GM12878 (cell line): ENCODE data around the gene ANKRD1. TPM values are rescaled to one million over a fixed set of nuclear protein-coding genes. Genes with fewer than 3 reads are reported as not detected.

Experiments used
- ATAC-seq: fragments of 200-7000 bp; cut with Tn5 transposase; 3 replicates; pipeline ENCODE4 v1.9.1; 2020; ENCODE audit warnings: mild to moderate bottlenecking, moderate library complexity
- BruUV-seq: library from RNA; stranded (reverse); fragments of 400-500 nt; replicated peaks from 2 replicates; lab custom pipeline; 2021; lab: Mats Ljungman, UMichigan
- CTCF ChIA-PET: fragments of 300-600 bp; sonication (Branson Sonifier 250); formaldehyde crosslinking; extraction: SDS; loops from one replicate; lab custom pipeline; 2021; ENCODE audit warnings: inconsistent platforms; lab: Yijun Ruan, JAX
- POLR2A ChIA-PET: fragments of 350-600 bp; formaldehyde crosslinking; extraction: SDS; loops from one replicate; lab custom pipeline; 2021; ENCODE audit warnings: inconsistent platforms; lab: Charles Lee
- RAD21 ChIA-PET: fragments of 300-600 bp; sonication (Branson Sonifier 250); formaldehyde crosslinking; loops from one replicate; lab custom pipeline; 2023; ENCODE audit warnings: antibody characterized with exemption; ENCODE audit not compliant: unreplicated experiment; lab: Charles Lee
- SMC1A ChIA-PET: fragments of 300-600 bp; sonication (Branson Sonifier 250); formaldehyde crosslinking; loops from one replicate; lab custom pipeline; 2023; ENCODE audit not compliant: unreplicated experiment, uncharacterized antibody; lab: Charles Lee
- DNase-seq: peaks from one replicate; pipeline ENCODE4 v3.0.0-alpha.2; 2011; ENCODE audit warnings: low read depth, low spot score
- FAIRE-seq: peaks from 3 replicates; lab custom pipeline; 2011; peaks lifted over from hg19 to GRCh38; lab: Jason Lieb, UNC
- H2AFZ ChIP-seq: 2 replicates; pipeline ENCODE4 v1.6.0; 2011; ENCODE audit warnings: low read depth, low read length, control low read depth; ENCODE audit not compliant: control insufficient read depth
- H3K27ac ChIP-seq: 2 replicates; pipeline ENCODE4 v1.5.1; 2011; ENCODE audit warnings: control low read depth; ENCODE audit not compliant: control insufficient read depth, insufficient read depth
- H3K27me3 ChIP-seq, 2 experiments: replicated peaks in 1 of 2; 2 replicates each; pipeline versions ENCODE4 v1.6.0 to v1.6.1; 2011; ENCODE audit warnings: low read length in 1 of 2; ENCODE audit not compliant: control insufficient read depth in 2 of 2, insufficient read depth in 2 of 2
- H3K36me3 ChIP-seq, 2 experiments: 2 replicates each; pipeline ENCODE4 v1.5.1; 2011; ENCODE audit warnings: low read length in 1 of 2; ENCODE audit not compliant: control insufficient read depth in 2 of 2, insufficient read depth in 2 of 2
- H3K4me1 ChIP-seq: 2 replicates; pipeline ENCODE4 v1.6.1; 2011; ENCODE audit warnings: mild to moderate bottlenecking, low read length, moderate library complexity, mixed read lengths; ENCODE audit not compliant: control insufficient read depth, insufficient read depth
- H3K4me2 ChIP-seq: 2 replicates; pipeline ENCODE4 v1.6.0; 2011; ENCODE audit warnings: control low read depth; ENCODE audit not compliant: control insufficient read depth, insufficient read depth
- H3K4me3 ChIP-seq: fragments of 200-600 bp; sonication (generic); 2 replicates; pipeline ENCODE4 v1.5.1; 2016
- H3K79me2 ChIP-seq: 2 replicates; pipeline ENCODE4 v1.6.0; 2011; ENCODE audit warnings: low read length; ENCODE audit not compliant: control insufficient read depth, insufficient read depth
- H3K9ac ChIP-seq: 2 replicates; pipeline ENCODE4 v1.8.0; 2011; ENCODE audit warnings: low read length, control low read depth, mixed read lengths; ENCODE audit not compliant: control insufficient read depth, insufficient read depth
- H3K9me3 ChIP-seq: replicated peaks from 3 replicates; pipeline ENCODE4 v1.5.1; 2011; ENCODE audit warnings: mild to moderate bottlenecking, low read length; ENCODE audit not compliant: control insufficient read depth, insufficient read depth
- H4K20me1 ChIP-seq: 2 replicates; pipeline ENCODE4 v1.6.0; 2011; ENCODE audit not compliant: control insufficient read depth, insufficient read depth
- ASH2L ChIP-seq: fragments of 300-600, 200-600 bp; sonication (generic); IDR thresholded peaks from 2 replicates; pipeline ENCODE4 v1.6.1; 2017; ENCODE audit warnings: low read depth, mild to moderate bottlenecking, borderline replicate concordance
- MLLT1 ChIP-seq: fragments of 450-650 bp; IDR thresholded peaks from 2 replicates; pipeline ENCODE4 v1.6.1; 2016; ENCODE audit warnings: mild to moderate bottlenecking
- POLR2A ChIP-seq: IDR thresholded peaks from 2 replicates; pipeline ENCODE4 v1.6.1; 2011; ENCODE audit warnings: low read depth, mild to moderate bottlenecking, low read length
- POU2F2 ChIP-seq: IDR thresholded peaks from 3 replicates; pipeline ENCODE4 v1.6.1; 2011; ENCODE audit warnings: low read depth, mild to moderate bottlenecking, low read length, borderline replicate concordance
- SPI1 ChIP-seq: IDR thresholded peaks from 2 replicates; pipeline ENCODE4 v1.6.1; 2011; ENCODE audit warnings: low read depth, mild to moderate bottlenecking, low read length, moderate library complexity, borderline replicate concordance; ENCODE audit not compliant: insufficient read depth
- ZBED1 ChIP-seq: IDR thresholded peaks from 2 replicates; pipeline ENCODE4 v1.6.1; 2016; ENCODE audit warnings: borderline replicate concordance
- ZBTB11 ChIP-seq: fragments of 450-650 bp; formaldehyde crosslinking; IDR thresholded peaks from 2 replicates; pipeline ENCODE4 v1.5.0; 2022; ENCODE audit warnings: mild to moderate bottlenecking, missing genetic modification characterization
- WGBS: methylation state at CpG from one replicate; pipeline ENCODE4 v1.1.6; 2016; ENCODE audit warnings: low lambda C conversion rate; ENCODE audit not compliant: insufficient replicate concordance, insufficient coverage; ENCODE audit errors: missing lambda C conversion rate; 5-methylcytosine and 5-hydroxymethylcytosine counted together
- in situ Hi-C: fragments of 300-500 bp; cut with MboI; formaldehyde crosslinking; loops from 9 replicates; pipeline ENCODE4 v1.14.3; 2018; ENCODE audit warnings: mixed read lengths
- intact Hi-C: fragments of 100-400 bp; cut with micrococcal nuclease; formaldehyde crosslinking; loops from one replicate; pipeline ENCODE4 v1.14.2; 2022; ENCODE audit not compliant: unreplicated experiment
- polyA plus RNA-seq, 11 experiments: library from polyadenylated mRNA; depleted of rRNA in 4 of 11; unstranded in 6 of 11; stranded (reverse) in 5 of 11; fragments of >200 nt; fragmentation: Nextera tagmentation in 4 of 11; fragmentation: Illumina TruSeq in 1 of 11; extraction: Ambion mirVana in 4 of 11; extraction: Trizol in 1 of 11; gene quantifications; 1 replicate in 1 of 11; 2 replicates in 10 of 11; pipeline versions ENCODE4 v1.2.1 to v1.2.3, GENCODE V29; 2011 to 2016; ENCODE audit warnings: inconsistent platforms in 2 of 11, missing spikeins in 2 of 11, low read depth in 1 of 11
- total RNA-seq, 4 experiments: library from RNA; depleted of rRNA in 3 of 4; stranded (reverse); fragments of >200 nt in 3 of 4; fragmentation: Illumina TruSeq in 1 of 4; extraction: Trizol in 1 of 4; gene quantifications; 2 replicates each; pipeline versions ENCODE4 v1.2.1 to v1.2.3, GENCODE V29; 2013 to 2021

ANKRD1 gene
- total and polyA plus RNA-seq, 10 of the 15 experiments (the other 5 are each of a cell fraction or from before 2014, with no cell fraction given): not detected

GRCh38 chr10:90921906-90922305 lies 1.0 kb upstream of the ANKRD1 start:
- Histone ChIP-seq H3K79me2 (no peaks in the 10 kb centered on the region), H3K27ac (no peak overlapping the region), H3K9ac (no peak overlapping the region), H4K20me1 (no peaks in the 10 kb centered on the region), H3K4me2 (no peak overlapping the region), H3K27me3 (no peaks in the 10 kb centered on the region), H3K4me3 (no peak overlapping the region), H3K4me1 (no peaks in the 10 kb centered on the region), H3K9me3 (no peaks in the 10 kb centered on the region), H2AFZ (no peak overlapping the region), H3K36me3 (no peaks in the 10 kb centered on the region)
- ChIA-PET RAD21 (interaction anchor here (5.4 kb wide), 1 partner anchor 328 kb away, joined by 36 read pairs; no protein-coding TSS in a partner anchor), POLR2A (interaction anchor here (1.7 kb wide), 1 partner anchor 82 kb away, joined by 4 read pairs; no protein-coding TSS in a partner anchor), SMC1A (no interaction called here), CTCF (interaction anchor here (0.8 to 4.1 kb wide), 3 partner anchors 10 to 329 kb away, joined by 3 to 22 read pairs (median 3); no protein-coding TSS in a partner anchor)
- WGBS: 63% methylated on average over 3 of the region's 3 CpGs
- in situ Hi-C loops: no loop called here
- BruUV-seq: no TSS peak
- FAIRE-seq (no peak), ATAC-seq (no peak), DNase-seq (no peak)
- TF ChIP-seq ZBTB11: no peak
- TF ChIP-seq ASH2L: no peak
- TF ChIP-seq POLR2A: no peak
- no peak for TF ChIP-seq SPI1
- TF ChIP-seq ZBED1: no peak
- no peak for TF ChIP-seq POU2F2
- no peak for TF ChIP-seq MLLT1
- intact Hi-C loops: no loop called here
